NCI-H2107 treated with DMSO at 0.1 percent for 48 hours (cell line): ENCODE results near the gene LAMB1.

Experiments used
- DNase-seq: peaks from one replicate; lab custom pipeline; 2025; ENCODE audit not compliant: unreplicated experiment; lab: John Stamatoyannopoulos, UW

The LAMB1 gene

DNA sequence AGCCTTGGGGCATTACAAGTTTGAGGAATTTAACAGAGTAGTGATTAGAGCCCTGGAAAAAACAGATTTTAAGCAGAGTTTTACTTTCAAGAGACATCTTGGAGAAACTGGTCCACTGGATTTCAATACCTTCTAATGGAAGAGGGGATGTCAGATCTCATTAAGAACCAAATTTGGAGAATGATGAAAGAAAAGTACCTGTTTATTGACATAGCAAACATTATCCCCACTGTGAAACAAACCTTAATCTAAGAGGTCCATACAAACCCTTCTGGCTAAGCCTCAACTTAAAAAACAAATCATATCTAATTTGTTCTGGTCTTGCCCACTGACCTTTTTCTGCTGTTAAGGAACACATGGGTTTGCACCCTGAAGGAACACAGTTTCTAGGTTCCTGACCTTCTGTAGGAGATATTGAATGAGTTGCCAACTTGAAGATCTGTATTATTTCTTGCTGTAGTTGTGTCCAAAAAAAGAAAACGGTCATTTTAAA is 53.5 kb downstream of the LAMB1 start:
- no peak for DNase-seq

DNA sequence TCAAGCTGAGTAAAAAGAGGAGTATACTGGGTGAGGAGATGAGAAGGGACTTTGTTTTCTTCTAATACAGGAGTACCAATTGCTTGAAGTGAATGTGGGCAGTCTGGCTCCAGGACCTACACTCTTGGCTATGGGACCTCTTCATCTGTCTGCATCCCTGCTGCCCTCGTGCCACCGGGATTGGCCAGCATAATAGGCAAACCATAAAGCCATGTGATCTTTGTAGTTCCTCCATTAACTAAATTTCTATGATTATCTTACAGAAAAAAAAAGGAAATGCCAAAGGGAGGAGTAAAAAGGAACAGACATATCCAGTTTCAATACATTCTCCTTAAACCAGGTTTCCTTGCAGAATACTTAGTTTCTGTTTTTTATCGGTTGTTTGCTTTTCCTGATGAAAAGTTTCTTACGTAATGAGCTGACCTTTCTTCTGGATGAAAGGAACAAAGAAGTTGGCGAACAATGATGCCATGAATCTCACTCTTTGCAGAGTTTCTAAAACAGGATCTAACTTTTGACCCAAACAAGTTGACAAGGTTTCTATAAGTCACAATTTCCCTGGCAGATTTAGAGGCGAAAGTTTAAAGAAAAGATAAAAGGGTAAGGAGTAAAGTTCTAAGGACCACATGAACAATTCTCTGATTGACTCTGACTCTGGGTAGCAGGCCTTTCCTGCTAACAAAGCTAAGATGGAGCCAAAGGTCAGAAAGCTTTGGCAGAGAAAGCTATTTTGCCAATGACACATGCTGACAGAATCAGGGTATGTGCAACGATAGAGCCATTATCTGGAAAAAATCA is 54.1 kb downstream of the LAMB1 start:
- DNase-seq, result no peak

DNA sequence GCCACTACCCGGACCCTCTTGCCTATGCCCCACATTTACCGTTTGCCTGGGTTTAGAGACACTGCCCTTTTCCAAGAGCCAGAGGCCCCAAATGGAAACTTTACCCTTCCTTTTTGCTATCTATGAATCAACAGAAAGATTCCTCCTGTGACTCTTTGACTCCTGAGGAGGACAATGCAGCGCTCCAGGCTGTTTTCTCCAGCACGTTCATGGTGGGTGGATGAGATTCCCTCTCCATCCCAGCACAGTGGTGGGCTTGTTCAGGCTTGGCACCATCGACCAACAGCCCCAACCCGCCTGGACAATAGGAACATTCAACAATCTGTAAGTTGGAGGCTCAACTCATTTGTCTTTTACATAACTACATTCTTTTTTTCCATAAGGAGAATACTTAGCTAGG is 56.1 kb downstream of the LAMB1 start:
- DNase-seq, result no peak

DNA sequence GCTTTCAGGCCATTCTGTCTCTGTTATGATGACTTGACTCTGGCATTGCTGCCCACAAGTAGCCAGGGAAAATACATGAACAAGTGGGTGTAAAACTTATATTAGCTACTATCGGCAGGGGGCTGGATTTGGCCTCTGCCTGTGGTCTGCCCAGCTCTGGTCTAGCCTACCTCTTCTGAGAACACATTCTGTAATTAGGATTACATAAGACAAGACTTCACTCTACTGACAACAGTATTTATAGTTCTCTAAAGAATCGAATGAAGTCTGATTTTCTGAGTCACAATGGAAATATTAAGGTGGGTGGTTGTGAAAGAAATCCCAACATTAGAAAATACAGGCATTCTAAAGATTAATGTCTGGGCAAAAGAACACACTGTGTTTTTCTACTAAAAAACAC is 56.5 kb downstream of the LAMB1 start:
- no peak for DNase-seq

DNA sequence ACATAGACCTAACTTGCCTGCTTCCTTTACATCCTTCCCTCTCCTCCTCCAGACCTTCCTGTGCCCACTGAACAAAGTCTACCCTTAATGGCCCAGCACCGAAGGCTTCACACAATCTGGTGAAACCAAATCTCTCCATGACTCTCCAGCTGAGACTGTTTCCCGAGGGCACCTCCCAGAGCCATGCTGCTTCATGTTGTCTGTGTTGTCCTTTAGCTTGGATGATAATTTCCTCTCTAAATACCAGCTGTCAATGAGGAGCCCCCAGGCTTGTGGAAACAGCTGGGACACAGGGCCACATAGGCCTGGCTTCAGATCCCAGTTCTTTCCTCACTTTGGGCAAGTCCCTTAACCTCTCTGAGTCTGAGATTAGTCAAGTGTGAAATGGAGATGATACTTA is 57.6 kb downstream of the LAMB1 start:
- DNase-seq, result no peak

DNA sequence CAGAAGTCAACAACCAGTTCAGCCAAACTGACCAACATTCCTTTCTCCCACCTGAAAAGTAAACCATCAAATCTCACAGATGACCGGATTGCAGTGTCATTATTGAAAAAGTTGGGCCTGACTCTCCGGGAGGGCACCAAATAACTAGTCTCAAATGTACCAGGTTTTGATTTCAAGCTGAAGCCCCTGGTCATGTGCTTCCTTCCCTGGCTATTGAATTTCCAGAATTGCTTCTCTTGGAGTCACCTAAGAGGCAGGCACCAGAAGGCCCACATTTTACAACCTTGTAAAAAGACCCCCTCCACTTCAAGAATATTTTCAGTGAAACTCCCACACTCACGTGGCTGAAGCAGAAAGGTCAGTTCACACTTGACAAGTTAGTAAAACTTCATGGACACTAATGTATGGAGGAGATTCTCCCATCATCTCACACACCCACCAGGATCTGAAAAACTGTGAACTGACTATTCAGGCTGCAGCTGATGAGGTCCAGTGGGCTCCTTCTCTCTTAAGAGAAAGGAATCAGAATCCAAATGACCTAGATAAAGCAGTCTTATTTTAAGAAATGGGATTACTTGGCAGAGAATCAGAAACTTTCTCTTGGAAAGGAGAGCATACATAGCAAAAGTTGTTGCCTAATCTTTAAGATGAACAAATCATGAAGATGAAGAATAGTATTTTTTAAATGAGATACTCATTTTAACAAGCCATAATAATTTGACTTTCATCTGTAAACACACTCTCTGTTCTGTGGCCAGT is 58.4 kb downstream of the LAMB1 start:
- no peak for DNase-seq

DNA sequence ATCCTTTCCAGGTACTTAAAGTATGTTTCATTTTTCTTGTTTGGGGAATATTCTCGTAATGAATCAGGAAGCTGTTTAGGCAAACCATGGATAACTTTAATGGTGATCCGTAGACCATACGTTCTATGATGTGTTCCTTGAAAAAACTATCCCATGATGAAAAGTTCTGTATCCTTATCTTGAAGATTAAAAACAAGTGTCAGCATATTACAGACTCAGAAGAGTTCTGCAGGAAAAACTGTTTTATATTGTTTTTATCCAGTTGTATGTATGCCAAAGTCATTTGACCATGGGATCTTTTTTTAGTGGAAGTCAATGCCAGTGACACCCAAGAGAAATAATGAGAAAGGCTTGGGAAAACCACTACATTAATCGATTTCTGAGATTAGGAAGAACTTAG is 59.9 kb downstream of the LAMB1 start:
- DNase-seq, result no peak

DNA sequence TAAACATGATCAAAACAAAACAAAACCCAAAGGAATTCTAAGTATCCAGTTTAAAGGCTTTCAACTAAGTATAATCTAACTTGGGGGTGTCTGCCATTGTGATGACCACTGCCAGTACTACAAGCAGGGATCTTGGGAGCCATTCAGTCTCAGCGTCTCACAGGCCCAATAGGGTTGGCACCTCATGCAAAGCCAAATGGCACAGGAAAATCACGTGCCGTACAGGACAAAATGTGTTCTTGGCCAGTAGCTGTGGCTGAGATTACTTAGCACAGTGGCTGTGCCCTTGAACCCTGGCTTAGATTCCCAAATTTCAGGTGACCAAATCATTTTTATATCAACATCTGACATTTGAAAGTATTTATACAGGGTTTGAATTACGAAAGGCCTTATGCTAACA is 62.0 kb downstream of the LAMB1 start:
- DNase-seq, result no peak

DNA sequence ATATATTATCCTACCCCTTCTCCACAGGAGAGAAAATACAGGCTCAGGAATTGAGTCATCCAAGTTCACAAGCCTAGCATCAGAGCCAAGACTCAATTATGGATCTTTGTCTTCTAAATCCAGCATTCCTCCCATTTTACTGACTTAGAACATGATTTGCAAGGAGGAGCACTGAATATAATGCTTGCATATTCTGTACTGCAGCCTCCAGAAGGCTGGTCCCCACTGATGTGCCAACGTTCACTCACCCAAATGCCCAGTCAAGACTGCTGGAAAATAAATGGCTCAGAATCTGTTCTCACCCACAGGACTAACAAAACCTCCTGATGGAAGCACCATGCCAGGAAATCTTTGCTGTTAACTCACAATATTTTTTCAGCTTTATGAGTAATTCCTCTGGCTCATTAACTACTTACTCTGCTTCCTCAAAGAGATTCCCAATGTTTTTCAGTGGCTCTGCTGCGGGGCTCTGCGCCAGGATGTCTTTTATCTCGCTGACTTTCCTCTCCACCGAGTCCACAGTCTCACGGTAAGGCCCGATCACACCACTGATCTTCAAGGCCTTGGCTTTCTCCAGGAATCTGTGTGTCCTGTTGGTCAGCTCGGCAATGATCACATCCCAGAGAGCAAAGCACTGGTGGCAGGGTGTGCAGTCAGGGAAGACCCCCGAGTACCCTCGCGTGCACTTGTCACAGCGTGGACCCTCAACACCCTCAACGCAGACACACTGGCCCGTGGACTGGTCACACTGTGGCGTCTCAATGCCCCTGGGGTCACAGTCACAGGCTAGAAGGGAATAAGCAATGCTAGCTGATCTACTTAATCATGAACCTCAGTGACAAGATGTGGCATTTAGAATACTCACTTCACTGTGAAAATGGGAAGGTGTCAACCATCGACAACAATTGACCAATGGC is 63.1 kb downstream of the LAMB1 start:
- DNase-seq, result no peak

DNA sequence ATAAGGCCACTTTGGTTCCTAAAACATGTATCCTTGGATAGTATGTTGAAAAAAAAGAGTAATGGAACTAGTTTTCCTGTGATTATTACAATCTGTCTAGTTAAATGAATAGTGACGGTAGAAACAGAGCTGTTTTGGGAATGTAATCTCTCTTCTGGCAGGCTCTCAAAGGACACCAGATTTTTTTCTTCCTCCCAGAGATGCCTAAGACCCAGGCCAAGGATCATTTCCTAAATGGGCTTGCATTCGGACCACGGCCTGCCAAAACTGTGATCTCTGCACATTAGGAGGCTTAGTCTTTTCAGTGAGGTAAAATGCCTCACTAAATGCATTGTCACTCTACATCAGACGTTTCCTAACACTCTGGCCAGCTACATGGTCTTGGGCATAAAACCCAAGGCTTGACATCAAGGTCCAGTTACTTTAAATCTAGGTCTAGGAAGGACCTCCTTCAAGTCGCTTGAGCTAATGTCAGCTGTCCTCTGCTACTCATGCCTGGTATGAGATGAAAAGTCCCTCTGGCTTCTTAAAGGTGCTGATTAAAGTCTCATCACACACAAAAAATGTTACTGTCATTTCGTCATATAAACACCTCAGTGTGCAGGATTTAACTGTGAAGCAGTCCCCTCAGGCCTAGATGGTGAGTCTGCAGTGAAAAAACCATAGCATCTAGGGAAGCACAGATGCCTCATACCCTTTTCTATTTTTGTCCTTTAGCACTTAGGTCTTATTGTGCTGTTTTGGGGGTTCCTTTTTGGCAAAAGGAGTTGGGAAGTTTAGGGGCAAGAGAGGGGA is 64.3 kb downstream of the LAMB1 start:
- no peak for DNase-seq

DNA sequence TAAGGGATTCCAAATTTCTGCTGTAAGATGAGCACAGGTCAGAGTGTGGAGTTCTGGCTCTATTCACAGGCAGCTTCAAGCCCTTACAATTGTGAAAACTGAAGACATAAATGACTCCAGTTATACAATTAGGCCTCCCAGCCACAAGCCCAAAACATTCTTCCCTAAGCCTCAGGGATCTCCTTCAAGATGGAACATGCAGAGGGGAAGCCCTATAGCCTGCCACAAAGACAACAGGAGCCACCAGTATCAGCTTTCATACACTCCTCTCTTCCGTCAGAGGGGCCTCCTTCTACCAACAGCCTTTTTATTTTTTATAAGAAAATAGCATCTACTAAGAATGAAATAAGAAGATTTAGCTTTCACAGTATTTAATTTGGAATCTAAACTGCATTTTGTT is 65.4 kb downstream of the LAMB1 start:
- DNase-seq, result no peak

DNA sequence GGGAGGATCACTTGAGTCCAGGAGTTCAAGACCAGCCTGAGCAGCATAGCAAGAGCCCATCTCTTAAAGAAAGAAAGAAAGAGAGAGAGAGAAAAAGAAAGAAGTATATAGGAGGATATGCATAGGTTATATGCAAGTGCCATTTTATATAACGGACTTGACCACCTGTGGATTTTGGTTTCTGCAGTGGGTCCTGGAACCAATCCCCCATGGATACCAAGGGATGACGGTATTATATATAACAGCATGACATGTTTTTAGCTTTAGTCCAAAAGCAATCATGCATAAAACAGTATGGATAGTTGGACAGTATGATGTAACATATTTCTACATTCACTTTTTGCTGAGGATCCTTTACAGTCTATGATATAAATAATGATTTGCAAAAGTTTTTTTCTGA is 66.6 kb downstream of the LAMB1 start:
- no peak for DNase-seq

DNA sequence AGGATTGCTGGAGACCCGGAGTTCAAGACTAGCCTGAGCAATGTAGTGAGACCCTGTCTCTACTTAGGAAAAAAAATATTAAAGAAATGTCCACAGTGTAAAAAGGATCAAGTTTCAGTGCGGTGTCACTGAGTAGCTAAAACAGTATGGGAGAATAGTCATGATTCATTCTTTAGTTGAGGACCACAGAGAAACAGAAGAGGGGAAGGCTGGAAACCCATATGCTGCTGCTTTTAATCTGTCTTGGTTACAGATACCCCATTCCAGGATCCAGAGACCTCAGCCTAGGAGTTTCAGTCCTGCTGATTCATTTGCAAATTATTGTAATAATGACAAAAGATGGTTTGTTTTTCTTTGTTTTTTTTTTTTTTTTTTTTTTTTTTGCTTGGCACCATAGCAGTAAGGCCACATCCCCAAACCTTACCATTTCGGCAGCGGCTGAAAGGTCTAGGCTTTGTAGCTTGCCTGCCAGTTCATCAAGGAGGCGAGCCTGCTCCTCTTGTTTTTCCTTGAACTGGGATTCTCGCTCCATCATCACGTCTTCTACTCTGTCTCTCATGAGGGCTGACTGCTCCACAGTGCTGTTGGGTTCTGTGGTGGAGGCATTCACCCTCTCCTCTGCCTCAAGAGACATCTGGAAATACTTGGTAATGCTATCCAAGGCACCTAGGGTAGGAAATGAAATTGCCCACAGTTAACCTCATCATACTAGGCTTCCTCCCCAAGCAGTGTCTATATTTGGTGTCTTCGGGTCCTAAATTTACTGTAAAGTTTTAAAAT is 67.8 kb downstream of the LAMB1 start:
- DNase-seq, result no peak

DNA sequence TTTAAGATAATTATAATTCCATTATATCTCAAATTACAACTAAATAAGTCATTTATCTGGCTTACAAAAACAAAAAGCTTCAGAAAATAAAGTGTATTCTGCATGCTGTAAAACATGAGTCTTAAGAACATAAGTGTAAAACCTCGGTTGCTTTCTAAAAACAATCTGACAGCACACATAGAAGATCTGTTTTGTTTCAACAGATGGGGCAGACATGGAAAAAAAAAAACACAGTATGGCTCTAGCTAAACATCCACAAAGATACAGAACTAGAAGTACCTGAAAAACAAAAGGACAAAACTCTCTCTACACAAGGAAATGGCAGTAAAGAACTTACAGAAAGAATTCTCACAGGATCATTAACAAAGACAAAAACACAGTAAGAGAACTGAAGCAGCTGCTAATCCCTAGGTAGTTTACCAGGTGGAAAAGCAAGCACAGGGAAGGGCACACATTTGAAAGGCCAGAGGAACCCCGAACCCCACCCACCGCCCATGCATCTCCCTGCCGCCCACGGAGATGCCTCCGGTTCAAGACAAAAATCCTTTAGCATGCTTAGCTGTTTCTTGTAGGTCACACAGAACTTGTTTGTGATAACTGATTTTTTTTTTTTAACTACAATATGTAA is 69.5 kb downstream of the LAMB1 start:
- no peak for DNase-seq

DNA sequence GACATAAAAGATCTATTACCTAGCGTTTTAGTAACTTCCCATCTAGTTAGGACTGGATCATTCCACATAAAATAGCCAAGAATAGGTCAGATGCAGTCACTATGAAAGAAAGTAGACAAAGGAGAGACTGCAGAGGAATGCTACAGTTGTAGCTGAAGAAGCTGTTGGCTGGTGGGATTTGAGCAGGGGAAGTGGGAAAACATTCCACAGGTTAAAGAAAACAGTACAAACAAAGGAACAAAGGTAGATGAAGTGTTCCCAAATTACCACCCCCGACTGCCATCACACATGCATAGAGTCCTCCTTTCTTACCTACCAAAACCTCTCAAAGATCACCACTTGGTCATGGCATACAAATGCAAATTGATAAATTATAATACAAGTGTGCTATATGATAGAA is 70.2 kb downstream of the LAMB1 start:
- DNase-seq, result no peak

DNA sequence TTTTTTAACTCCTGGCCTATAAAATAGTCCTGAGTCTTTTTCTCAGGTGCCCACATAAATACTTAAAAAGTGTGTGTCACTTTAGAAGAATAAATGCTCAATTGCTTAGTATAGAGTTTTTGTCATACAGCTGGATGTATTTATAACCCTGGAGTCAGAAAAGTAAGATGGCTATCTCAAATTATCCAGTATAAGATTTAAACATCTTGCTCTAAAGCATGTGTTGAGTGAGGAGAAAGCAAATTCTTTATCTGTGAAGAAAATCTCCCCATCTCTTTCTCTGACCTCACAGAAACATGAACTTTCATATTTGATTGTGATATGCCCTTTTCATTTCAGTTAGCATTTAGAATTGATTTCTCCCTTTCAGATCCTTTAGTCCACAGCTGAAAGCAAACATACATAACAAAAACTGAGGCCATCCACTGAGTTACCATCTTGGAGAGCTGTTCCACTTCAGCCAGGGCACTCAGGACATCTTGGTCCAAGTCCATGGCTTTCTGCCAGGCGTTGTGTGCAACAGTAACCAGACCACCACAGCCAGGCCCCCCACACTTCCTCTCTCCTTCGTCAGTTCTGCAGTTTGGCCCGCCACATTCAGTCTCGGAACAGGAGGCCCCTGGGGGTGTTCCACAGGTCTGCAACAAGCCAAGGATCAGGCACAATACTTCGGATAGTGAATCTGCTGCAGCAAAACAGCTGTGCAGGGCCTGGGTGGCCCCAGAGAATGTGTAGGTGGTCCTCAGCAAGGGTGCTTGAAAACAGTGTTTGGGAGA is 71.0 kb downstream of the LAMB1 start:
- no peak for DNase-seq

DNA sequence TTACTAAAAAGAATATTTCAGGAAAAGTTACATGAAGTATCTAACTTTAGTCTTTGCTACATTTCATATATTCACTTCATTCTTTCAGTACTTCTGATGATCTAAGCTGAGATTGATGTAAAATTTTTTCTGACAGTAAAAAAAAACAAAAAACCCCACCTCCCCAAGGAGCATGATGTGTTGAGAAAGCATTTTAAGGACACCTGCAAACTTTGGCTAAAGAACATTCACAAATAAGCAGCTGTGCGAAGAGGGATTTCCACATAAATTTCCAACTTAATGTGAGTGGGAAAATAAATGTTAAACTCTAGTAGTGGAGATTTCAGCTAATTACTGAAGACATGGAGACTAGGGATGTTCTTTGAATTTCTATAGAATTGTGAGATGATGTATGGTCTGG is 76.5 kb downstream of the LAMB1 start:
- DNase-seq, result no peak

DNA sequence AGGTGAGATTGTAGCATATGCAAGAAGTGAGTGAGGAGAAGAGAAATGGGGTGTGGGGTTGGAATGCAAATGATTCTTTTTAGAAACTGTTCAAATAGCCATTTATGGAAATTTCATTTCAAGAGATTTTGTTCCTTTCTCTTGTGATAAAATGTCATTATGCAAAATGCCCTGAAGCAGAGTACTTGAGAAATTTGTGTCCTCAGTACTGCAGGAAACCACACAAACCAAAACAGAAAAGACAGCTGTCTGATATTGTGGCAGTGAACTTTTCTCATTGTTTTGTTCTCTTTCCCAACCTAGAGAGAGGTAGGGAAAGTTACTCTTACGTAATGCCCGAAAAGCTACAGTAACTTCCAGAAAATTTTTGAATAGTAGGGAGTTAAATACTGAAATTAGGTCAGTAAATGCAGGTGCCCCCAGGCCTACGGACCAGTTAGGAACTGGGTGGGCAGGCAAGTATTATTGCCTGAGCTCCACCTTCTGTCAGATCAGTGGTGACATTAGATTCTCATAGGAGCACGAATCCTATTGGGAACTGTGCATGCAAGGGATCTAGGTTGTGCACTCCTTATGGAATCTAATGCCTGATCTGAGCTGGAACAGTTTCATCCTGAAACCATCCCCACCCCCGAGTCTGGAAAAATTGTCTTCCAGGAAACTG is 78.0 kb downstream of the LAMB1 start:
- DNase-seq, result no peak
